Activated CD4-positive, CD25-positive, alpha-beta regulatory T cell (primary cell): ENCODE measurements around the gene MAP4.
"Not testable (repeated sequence)": the region's sequence is repeated elsewhere in the genome, so short reads cannot be mapped to it uniquely, and the experiment has no call there.

ENCODE experiments used
- DNase-seq, 4 experiments: peaks; one replicate each; lab custom pipeline; 2025; lab: John Stamatoyannopoulos, UW

The MAP4 gene

GRCh38 chr3:47897954-47898353 is 118.3 kb downstream of the MAP4 start:
- no peak for DNase-seq

GRCh38 chr3:47896736-47897135 is 119.5 kb downstream of the MAP4 start:
- no peak for DNase-seq

GRCh38 chr3:47895241-47895640 is 121.0 kb downstream of the MAP4 start:
- DNase-seq = no peak

GRCh38 chr3:47892286-47893040 is 123.8 kb downstream of the MAP4 start:
- DNase-seq = no peak

GRCh38 chr3:47891613-47892005 is 124.6 kb downstream of the MAP4 start:
- DNase-seq = no peak

GRCh38 chr3:47890828-47891612 is 125.2 kb downstream of the MAP4 start:
- no peak for DNase-seq

- DNase-seq = no peak
Measured at GRCh38 chr3:47890126-47890827, 125.9 kb downstream of the MAP4 start.

GRCh38 chr3:47888986-47889757 is 127.0 kb downstream of the MAP4 start:
- no peak for DNase-seq

- not testable (repeated sequence) for DNase-seq
Measured at GRCh38 chr3:47887991-47888390, 128.2 kb downstream of the MAP4 start.

GRCh38 chr3:47885168-47885567 is 131.0 kb downstream of the MAP4 start:
- no peak for DNase-seq

GRCh38 chr3:47884603-47885002 is 131.6 kb downstream of the MAP4 start:
- DNase-seq = no peak

GRCh38 chr3:47882338-47882737 is 133.9 kb downstream of the MAP4 start:
- no peak for DNase-seq

GRCh38 chr3:47877719-47878118 is 138.5 kb downstream of the MAP4 start:
- no peak for DNase-seq

GRCh38 chr3:47877290-47877689 is 138.9 kb downstream of the MAP4 start:
- DNase-seq = no peak

GRCh38 chr3:47874913-47875312 is 141.3 kb downstream of the MAP4 start:
- no peak for DNase-seq

- DNase-seq = no peak
Measured at GRCh38 chr3:47874438-47874837, 141.8 kb downstream of the MAP4 start.

- no peak for DNase-seq
Measured at GRCh38 chr3:47872916-47873315, 143.3 kb downstream of the MAP4 start.

GRCh38 chr3:47871389-47871788 is 144.8 kb downstream of the MAP4 start:
- DNase-seq = no peak

GRCh38 chr3:47870702-47871260 is 145.4 kb downstream of the MAP4 start:
- DNase-seq = no peak

GRCh38 chr3:47870156-47870555 is 146.1 kb downstream of the MAP4 start:
- DNase-seq = no peak

GRCh38 chr3:47868306-47868705 is 147.9 kb downstream of the MAP4 start:
- no peak for DNase-seq
